ENCODE measurements around the gene VAMP8.

DNA sequence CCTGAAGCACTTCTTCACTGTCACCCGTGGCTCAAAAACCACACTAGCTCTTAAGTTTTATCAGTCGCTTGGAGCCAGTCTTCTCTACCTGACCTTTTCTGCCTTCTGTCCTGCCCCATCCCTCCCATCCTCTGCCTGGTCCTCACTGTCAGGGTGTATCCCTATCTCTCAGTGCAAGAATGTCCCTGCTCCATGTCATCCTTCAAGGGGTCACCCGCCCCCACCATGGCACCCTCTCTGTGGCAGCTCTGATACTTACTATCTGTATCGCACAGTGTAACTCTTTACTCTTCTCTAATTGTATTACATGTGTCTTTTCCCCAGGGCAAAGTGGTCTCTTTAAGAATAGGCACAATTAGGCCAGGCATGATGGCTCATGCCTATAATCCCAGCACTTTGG, 11.3 kb downstream of the VAMP8 start:
- TF ChIP-seq CTCF (IDR thresholded peaks at IDR 0.05) (no peak), EZH2 (IDR thresholded peaks at IDR 0.05) (no peak)

Data from neural progenitor cell (in vitro differentiated cells).